Measurements from ENCODE around the gene SFSWAP.

DNA sequence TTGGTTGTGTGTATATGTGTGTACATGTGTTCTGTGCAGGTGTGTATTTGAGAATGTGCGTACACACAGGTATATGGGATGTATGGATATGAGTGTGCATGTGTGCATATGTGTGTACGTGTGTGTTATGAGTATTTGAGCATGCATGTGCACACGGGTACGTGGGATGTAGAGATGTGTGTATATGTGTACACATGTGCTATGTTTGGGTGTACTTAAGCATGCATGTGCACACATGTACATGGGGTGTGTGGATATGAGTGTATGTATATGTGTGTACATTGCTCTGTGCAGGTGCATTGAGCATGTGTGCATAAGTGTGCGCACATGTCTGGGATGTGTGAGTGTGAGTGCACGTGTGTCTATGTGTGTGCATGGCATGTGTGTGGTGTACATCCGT lies 34.3 kb upstream of the SFSWAP start:
- TF ChIP-seq POLR2AphosphoS5 (IDR thresholded peaks at IDR 0.05; ENCODE audit: low read depth, low read length) (no peak), TAF1 (IDR thresholded peaks at IDR 0.05; ENCODE audit: borderline replicate concordance, insufficient read depth, low read length) (no peak), SIN3A (IDR thresholded peaks at IDR 0.05; ENCODE audit: borderline replicate concordance, insufficient read depth, low read length) (no peak), FOXP2 (optimal IDR thresholded peaks at IDR 0.05; ENCODE audit: borderline replicate concordance, extremely low read depth, extremely low read length, insufficient read depth) (no peak)
- TF ChIP-seq, protein P1, sequence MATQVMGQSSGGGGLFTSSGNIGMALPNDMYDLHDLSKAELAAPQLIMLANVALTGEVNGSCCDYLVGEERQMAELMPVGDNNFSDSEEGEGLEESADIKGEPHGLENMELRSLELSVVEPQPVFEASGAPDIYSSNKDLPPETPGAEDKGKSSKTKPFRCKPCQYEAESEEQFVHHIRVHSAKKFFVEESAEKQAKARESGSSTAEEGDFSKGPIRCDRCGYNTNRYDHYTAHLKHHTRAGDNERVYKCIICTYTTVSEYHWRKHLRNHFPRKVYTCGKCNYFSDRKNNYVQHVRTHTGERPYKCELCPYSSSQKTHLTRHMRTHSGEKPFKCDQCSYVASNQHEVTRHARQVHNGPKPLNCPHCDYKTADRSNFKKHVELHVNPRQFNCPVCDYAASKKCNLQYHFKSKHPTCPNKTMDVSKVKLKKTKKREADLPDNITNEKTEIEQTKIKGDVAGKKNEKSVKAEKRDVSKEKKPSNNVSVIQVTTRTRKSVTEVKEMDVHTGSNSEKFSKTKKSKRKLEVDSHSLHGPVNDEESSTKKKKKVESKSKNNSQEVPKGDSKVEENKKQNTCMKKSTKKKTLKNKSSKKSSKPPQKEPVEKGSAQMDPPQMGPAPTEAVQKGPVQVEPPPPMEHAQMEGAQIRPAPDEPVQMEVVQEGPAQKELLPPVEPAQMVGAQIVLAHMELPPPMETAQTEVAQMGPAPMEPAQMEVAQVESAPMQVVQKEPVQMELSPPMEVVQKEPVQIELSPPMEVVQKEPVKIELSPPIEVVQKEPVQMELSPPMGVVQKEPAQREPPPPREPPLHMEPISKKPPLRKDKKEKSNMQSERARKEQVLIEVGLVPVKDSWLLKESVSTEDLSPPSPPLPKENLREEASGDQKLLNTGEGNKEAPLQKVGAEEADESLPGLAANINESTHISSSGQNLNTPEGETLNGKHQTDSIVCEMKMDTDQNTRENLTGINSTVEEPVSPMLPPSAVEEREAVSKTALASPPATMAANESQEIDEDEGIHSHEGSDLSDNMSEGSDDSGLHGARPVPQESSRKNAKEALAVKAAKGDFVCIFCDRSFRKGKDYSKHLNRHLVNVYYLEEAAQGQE (IDR thresholded peaks at IDR 0.05; ENCODE audit: insufficient read depth in 1 of 2, low read depth in 2 of 2, low read length in 2 of 2) = no peak
